HG03095 (cell line): Measurements from ENCODE around the gene SH3GL3.

Experiments
- ATAC-seq: cut with Tn5 transposase; IDR thresholded peaks from one replicate; pipeline ENCODE4 v1.9.1; 2021; ENCODE audit warnings: moderate library complexity; ENCODE audit not compliant: unreplicated experiment

Gene SH3GL3

GRCh38 chr15:83561661-83562060, 114.5 kb downstream of the SH3GL3 start:
- no peak for ATAC-seq

GRCh38 chr15:83565138-83565537, 118.0 kb downstream of the SH3GL3 start:
- ATAC-seq, result no peak

GRCh38 chr15:83565553-83566159, 118.5 kb downstream of the SH3GL3 start:
- ATAC-seq, result no peak

GRCh38 chr15:83567318-83567717, 120.2 kb downstream of the SH3GL3 start:
- ATAC-seq, result no peak

- ATAC-seq, result no peak
Measured at GRCh38 chr15:83569341-83569740, 122.2 kb downstream of the SH3GL3 start.

GRCh38 chr15:83570756-83571155, 123.6 kb downstream of the SH3GL3 start:
- no peak for ATAC-seq

GRCh38 chr15:83571820-83572707, 124.9 kb downstream of the SH3GL3 start:
- no peak for ATAC-seq

GRCh38 chr15:83574345-83574744, 127.2 kb downstream of the SH3GL3 start:
- no peak for ATAC-seq

- no peak for ATAC-seq
Measured at GRCh38 chr15:83578691-83579090, 131.6 kb downstream of the SH3GL3 start.

- ATAC-seq, result no peak
Measured at GRCh38 chr15:83581381-83581780, 134.2 kb downstream of the SH3GL3 start.

- ATAC-seq, result no peak
Measured at GRCh38 chr15:83582381-83582780, 135.2 kb downstream of the SH3GL3 start.

- no peak for ATAC-seq
Measured at GRCh38 chr15:83585601-83586335, 138.6 kb downstream of the SH3GL3 start.

GRCh38 chr15:83587091-83587490, 139.9 kb downstream of the SH3GL3 start:
- no peak for ATAC-seq

- ATAC-seq, result no peak
Measured at GRCh38 chr15:83588441-83588840, 141.3 kb downstream of the SH3GL3 start.

- no peak for ATAC-seq
Measured at GRCh38 chr15:83592370-83593040, 145.4 kb downstream of the SH3GL3 start.

- ATAC-seq, result no peak
Measured at GRCh38 chr15:83595191-83595590, 148.1 kb downstream of the SH3GL3 start.

GRCh38 chr15:83598031-83598430, 150.9 kb downstream of the SH3GL3 start:
- no peak for ATAC-seq

- ATAC-seq, result no peak
Measured at GRCh38 chr15:83602021-83602420, 154.9 kb downstream of the SH3GL3 start.

GRCh38 chr15:83604549-83604948, 157.4 kb downstream of the SH3GL3 start:
- no peak for ATAC-seq

- no peak for ATAC-seq
Measured at GRCh38 chr15:83605111-83605945, 158.2 kb downstream of the SH3GL3 start.
